Osteoblast (primary cell): Measurements from ENCODE around the gene NEU1. TPM values are rescaled to one million over a fixed set of nuclear protein-coding genes. Genes with fewer than 3 reads are reported as not detected.
A peak's percentile ranks its signal among the peaks of the same experiment; 100 is the strongest.

ENCODE experiments used
- DNase-seq: peaks from one replicate; pipeline ENCODE4 v3.0.0; 2011; ENCODE audit warnings: low spot score, mixed read lengths; ENCODE audit not compliant: insufficient read length; ENCODE audit errors: missing footprints
- H2AFZ ChIP-seq: 2 replicates; pipeline ENCODE4 v1.6.0; 2011; ENCODE audit warnings: mild to moderate bottlenecking, low read length
- H3K27ac ChIP-seq: 2 replicates; pipeline ENCODE4 v1.5.1; 2011; ENCODE audit warnings: mild to moderate bottlenecking, low read depth, low read length, moderate library complexity
- H3K27me3 ChIP-seq: 2 replicates; pipeline ENCODE4 v1.6.0; 2012; ENCODE audit warnings: mild to moderate bottlenecking, control low read depth, inconsistent platforms, low read length, moderate library complexity; ENCODE audit not compliant: insufficient read depth
- H3K36me3 ChIP-seq: 2 replicates; pipeline ENCODE4 v1.5.1; 2011; ENCODE audit warnings: mild to moderate bottlenecking, low read length, control low read depth, moderate library complexity; ENCODE audit not compliant: insufficient read depth
- H3K4me1 ChIP-seq: 2 replicates; pipeline ENCODE4 v1.5.1; 2011; ENCODE audit warnings: mild to moderate bottlenecking, low read length, control low read depth, moderate library complexity; ENCODE audit not compliant: insufficient read depth
- H3K4me2 ChIP-seq: 2 replicates; pipeline ENCODE4 v1.6.0; 2011; ENCODE audit warnings: mild to moderate bottlenecking, low read length; ENCODE audit not compliant: insufficient read depth
- H3K4me3 ChIP-seq: fragments of 200-600 bp; sonication (generic); 3 replicates; pipeline ENCODE4 v1.5.1; 2012; ENCODE audit warnings: mild to moderate bottlenecking, low read length, inconsistent platforms; ENCODE audit not compliant: insufficient read depth
- H3K79me2 ChIP-seq: 2 replicates; pipeline ENCODE4 v1.6.0; 2012; ENCODE audit warnings: mild to moderate bottlenecking, low read length, control low read depth, inconsistent platforms; ENCODE audit not compliant: insufficient read depth
- H3K9me3 ChIP-seq: 2 replicates; pipeline ENCODE4 v1.5.1; 2011; ENCODE audit warnings: low read depth, low read length, control low read depth
- H4K20me1 ChIP-seq: 2 replicates; pipeline ENCODE4 v1.6.0; 2012; ENCODE audit warnings: mild to moderate bottlenecking, low read length, control low read depth; ENCODE audit not compliant: insufficient read depth
- total RNA-seq: library from RNA; depleted of rRNA; stranded (reverse); fragments of >200 nt; gene quantifications from 2 replicates; pipeline ENCODE4 v1.2.3, GENCODE V29; 2012
- TF ChIP-seq, protein P1 (sequence below): IDR thresholded peaks from 2 replicates; pipeline ENCODE4 v1.5.1; 2011; ENCODE audit warnings: mild to moderate bottlenecking, low read depth, low read length, moderate library complexity; ENCODE audit errors: extremely low read depth

Gene NEU1
- total RNA-seq, 1 donor: 117 TPM

DNA sequence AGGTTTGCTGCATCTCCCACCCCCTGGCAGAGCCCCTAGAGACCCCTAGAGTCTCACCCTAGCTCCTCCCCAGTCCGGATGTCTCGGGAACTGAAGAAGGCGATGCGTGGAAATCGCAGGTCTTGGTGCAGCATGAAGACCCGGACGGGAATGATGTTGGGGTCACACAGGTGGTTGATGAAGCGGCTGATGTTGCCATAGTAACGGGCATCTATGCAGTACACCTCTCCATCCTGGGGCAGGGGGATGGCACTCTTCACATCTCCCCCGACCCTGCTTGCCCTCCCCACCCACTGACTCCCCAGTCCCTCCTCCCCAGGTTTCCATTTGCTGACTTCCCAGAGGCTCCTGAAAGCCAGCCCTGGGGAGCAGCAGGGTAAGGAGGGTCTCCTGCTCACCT is 18.0 kb upstream of the NEU1 start:
- H3K4me1 ChIP-seq: no peaks in the 10 kb centered on the region
- H2AFZ ChIP-seq: no peak overlapping the region
- no peak overlapping the region for H3K4me3 ChIP-seq
- no peaks in the 10 kb centered on the region for H4K20me1 ChIP-seq
- H3K27me3 ChIP-seq: no peaks in the 10 kb centered on the region
- no peak overlapping the region for H3K4me2 ChIP-seq
- H3K9me3 ChIP-seq: no peaks in the 10 kb centered on the region
- H3K27ac ChIP-seq: no peak overlapping the region
- H3K36me3 ChIP-seq: peaks cover 44% of the 10 kb centered on the region
- H3K79me2 ChIP-seq: no peaks in the 10 kb centered on the region
- TF ChIP-seq, protein P1, sequence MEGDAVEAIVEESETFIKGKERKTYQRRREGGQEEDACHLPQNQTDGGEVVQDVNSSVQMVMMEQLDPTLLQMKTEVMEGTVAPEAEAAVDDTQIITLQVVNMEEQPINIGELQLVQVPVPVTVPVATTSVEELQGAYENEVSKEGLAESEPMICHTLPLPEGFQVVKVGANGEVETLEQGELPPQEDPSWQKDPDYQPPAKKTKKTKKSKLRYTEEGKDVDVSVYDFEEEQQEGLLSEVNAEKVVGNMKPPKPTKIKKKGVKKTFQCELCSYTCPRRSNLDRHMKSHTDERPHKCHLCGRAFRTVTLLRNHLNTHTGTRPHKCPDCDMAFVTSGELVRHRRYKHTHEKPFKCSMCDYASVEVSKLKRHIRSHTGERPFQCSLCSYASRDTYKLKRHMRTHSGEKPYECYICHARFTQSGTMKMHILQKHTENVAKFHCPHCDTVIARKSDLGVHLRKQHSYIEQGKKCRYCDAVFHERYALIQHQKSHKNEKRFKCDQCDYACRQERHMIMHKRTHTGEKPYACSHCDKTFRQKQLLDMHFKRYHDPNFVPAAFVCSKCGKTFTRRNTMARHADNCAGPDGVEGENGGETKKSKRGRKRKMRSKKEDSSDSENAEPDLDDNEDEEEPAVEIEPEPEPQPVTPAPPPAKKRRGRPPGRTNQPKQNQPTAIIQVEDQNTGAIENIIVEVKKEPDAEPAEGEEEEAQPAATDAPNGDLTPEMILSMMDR: no peak
- peak; percentile 29 for DNase-seq

DNA sequence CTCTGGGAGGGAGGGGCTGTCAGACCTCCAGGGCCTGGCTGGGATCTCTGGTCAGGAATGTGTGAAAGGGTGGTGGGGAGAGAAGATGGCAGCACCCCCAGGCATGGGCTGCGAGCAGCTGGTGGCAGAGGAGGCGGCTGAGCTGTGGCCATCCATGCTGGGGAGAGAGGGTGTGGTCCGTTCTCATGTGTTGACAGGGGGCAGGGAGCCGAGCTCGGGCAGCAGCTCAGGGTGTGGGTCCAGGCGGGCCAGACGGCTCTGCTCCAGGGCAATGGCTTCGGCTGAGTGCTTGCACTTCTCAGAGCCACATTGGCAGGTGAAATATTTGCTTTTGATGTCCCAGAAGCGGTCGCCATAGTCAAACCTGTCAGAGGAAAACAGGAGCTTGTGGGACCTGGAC is 17.3 kb upstream of the NEU1 start:
- Histone ChIP-seq H3K79me2 (no peaks in the 10 kb centered on the region), H3K27me3 (no peaks in the 10 kb centered on the region), H2AFZ (no peak overlapping the region), H3K4me3 (no peak overlapping the region), H3K36me3 (peaks cover 42% of the 10 kb centered on the region), H3K27ac (no peak overlapping the region), H3K4me1 (no peaks in the 10 kb centered on the region), H3K9me3 (no peaks in the 10 kb centered on the region), H4K20me1 (no peaks in the 10 kb centered on the region), H3K4me2 (no peak overlapping the region)
- DNase-seq: peak; percentile 9
- TF ChIP-seq, protein P1: no peak

DNA sequence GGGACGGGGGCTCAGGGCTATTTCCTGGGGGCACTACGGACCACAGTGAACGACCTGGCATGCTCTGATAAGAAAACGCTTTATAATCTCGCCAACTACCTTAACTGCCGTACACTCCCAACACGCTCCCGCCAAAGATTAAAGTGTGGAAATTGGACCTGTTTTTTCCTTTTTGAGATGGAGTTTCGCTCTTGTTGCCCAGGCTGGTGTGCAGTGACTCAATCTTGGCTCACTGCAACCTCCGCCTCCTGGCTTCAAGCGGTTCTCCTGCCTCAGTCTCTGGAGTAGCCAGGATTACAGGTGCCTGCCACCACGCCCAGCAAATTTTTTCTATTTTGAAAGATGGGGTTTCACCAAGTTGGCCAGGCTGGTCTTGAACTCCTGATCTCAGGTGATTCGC is 16.5 kb upstream of the NEU1 start:
- Histone ChIP-seq H2AFZ (no peak overlapping the region), H3K36me3 (peaks cover 39% of the 10 kb centered on the region), H3K9me3 (no peaks in the 10 kb centered on the region), H3K4me3 (no peak overlapping the region), H3K27me3 (no peaks in the 10 kb centered on the region), H3K79me2 (no peaks in the 10 kb centered on the region), H4K20me1 (no peaks in the 10 kb centered on the region), H3K4me1 (no peaks in the 10 kb centered on the region), H3K27ac (no peak overlapping the region), H3K4me2 (no peak overlapping the region)
- no peak for DNase-seq
- TF ChIP-seq, protein P1: no peak

DNA sequence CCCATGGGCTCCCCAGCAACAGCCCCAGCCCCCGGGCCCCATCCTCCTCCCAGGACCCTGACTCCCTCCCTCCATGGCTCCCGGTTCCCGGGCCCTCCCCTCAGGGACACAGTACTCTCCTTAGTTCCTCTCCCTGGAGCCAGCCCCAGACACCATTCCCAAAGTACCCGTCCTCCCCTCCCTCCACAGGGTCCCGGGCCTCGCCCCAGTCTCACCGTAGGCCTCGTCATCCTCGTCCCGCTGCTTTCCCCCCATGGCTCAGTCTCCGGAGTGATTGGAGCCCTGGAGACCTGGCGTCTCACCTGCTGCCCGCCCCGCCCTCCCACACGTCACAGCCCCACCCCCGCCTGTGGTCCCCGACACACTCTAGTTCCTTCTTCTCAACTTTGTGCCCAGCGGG is 16.1 kb upstream of the NEU1 start, which contains the start of gene SLC44A4:
SLC44A4 (minus strand) TSS at position 272 of the 400 bp plus-strand sequence; CDS start at position 255, 17 bp downstream.
- TF ChIP-seq, protein P1: no peak
- no peaks in the 10 kb centered on the region for H3K4me1 ChIP-seq
- H2AFZ ChIP-seq: no peak within 1 kb of the TSS
- DNase-seq: peak; percentile 42
- H4K20me1 ChIP-seq: no peaks in the 10 kb centered on the region
- no peak within 1 kb of the TSS for H3K4me2 ChIP-seq
- H3K27ac ChIP-seq: no peak within 1 kb of the TSS
- no peak within 1 kb of the TSS for H3K4me3 ChIP-seq
- peaks cover 37% of the 10 kb centered on the region for H3K36me3 ChIP-seq
- no peaks in the 10 kb centered on the region for H3K9me3 ChIP-seq
- no peaks in the 10 kb centered on the region for H3K27me3 ChIP-seq
- no peaks in the 10 kb centered on the region for H3K79me2 ChIP-seq
